Glutamatergic neuron (in vitro differentiated cells): ENCODE measurements around the gene GABRB1. TPM values are rescaled to one million over a fixed set of nuclear protein-coding genes. Genes with fewer than 3 reads are reported as not detected.

Experiments used
- DNase-seq: peaks from one replicate; pipeline ENCODE4 v3.0.0; 2022
- H3K27ac Mint-ChIP-seq: one replicate; pipeline ENCODE4 v1.8.0; 2020; ENCODE audit warnings: mild to moderate bottlenecking, mixed read lengths, inconsistent platforms; ENCODE audit not compliant: unreplicated experiment
- H3K27me3 Mint-ChIP-seq: one replicate; pipeline ENCODE4 v1.8.0; 2020; ENCODE audit warnings: mild to moderate bottlenecking, moderate library complexity, mixed read lengths, inconsistent platforms; ENCODE audit not compliant: unreplicated experiment
- H3K36me3 Mint-ChIP-seq: one replicate; pipeline ENCODE4 v1.8.0; 2020; ENCODE audit warnings: mild to moderate bottlenecking, mixed read lengths, inconsistent platforms; ENCODE audit not compliant: unreplicated experiment
- H3K4me1 Mint-ChIP-seq: one replicate; pipeline ENCODE4 v1.8.0; 2020; ENCODE audit warnings: mild to moderate bottlenecking, low read depth, mixed read lengths, inconsistent platforms; ENCODE audit not compliant: unreplicated experiment
- H3K4me3 Mint-ChIP-seq: one replicate; pipeline ENCODE4 v1.8.0; 2020; ENCODE audit warnings: mild to moderate bottlenecking, mixed read lengths, inconsistent platforms; ENCODE audit not compliant: unreplicated experiment
- H3K9me3 Mint-ChIP-seq: one replicate; pipeline ENCODE4 v1.8.0; 2020; ENCODE audit warnings: mild to moderate bottlenecking, moderate library complexity, mixed read lengths, inconsistent platforms; ENCODE audit not compliant: unreplicated experiment
- CTCF ChIP-seq: fragments of 200-600 bp; sonication (generic); IDR thresholded peaks from one replicate; pipeline ENCODE4 v1.5.0; 2021; ENCODE audit not compliant: partially characterized antibody, unreplicated experiment
- total RNA-seq: library from RNA; stranded (reverse); fragmentation: NEBNext Ultra II Directional; extraction: Animal tissue kit (Norgen Biotek cat#: 25700); gene quantifications from one replicate; pipeline ENCODE4 v1.2.1, GENCODE V29; 2021; ENCODE audit not compliant: unreplicated experiment

GABRB1 gene
- total RNA-seq, 1 donor from 2014 or later: 4.9 TPM

GRCh38 chr4:47194036-47194737 lies 162.8 kb downstream of the GABRB1 start:
- no peaks in the 10 kb centered on the region for H3K4me1 Mint-ChIP-seq
- no peak for TF ChIP-seq CTCF
- no peak overlapping the region for H3K27ac Mint-ChIP-seq
- no peaks in the 10 kb centered on the region for H3K9me3 Mint-ChIP-seq
- H3K4me3 Mint-ChIP-seq: no peak overlapping the region
- H3K27me3 Mint-ChIP-seq: no peaks in the 10 kb centered on the region
- no peaks in the 10 kb centered on the region for H3K36me3 Mint-ChIP-seq
- no peak for DNase-seq

- TF ChIP-seq CTCF: no peak
- H3K27me3 Mint-ChIP-seq: no peaks in the 10 kb centered on the region
- no peaks in the 10 kb centered on the region for H3K4me1 Mint-ChIP-seq
- no peak overlapping the region for H3K27ac Mint-ChIP-seq
- H3K9me3 Mint-ChIP-seq: no peaks in the 10 kb centered on the region
- no peak overlapping the region for H3K4me3 Mint-ChIP-seq
- no peaks in the 10 kb centered on the region for H3K36me3 Mint-ChIP-seq
- no peak for DNase-seq
These were observed 164.3 kb downstream of the GABRB1 start for GRCh38 chr4:47195706-47196105.

- H3K36me3 Mint-ChIP-seq: no peaks in the 10 kb centered on the region
- no peak overlapping the region for H3K27ac Mint-ChIP-seq
- peaks cover 3% of the 10 kb centered on the region for H3K4me1 Mint-ChIP-seq
- H3K9me3 Mint-ChIP-seq: peaks cover 3% of the 10 kb centered on the region
- DNase-seq: no peak
- TF ChIP-seq CTCF: no peak
- H3K4me3 Mint-ChIP-seq: no peak overlapping the region
- H3K27me3 Mint-ChIP-seq: no peaks in the 10 kb centered on the region
These were observed 167.4 kb downstream of the GABRB1 start for GRCh38 chr4:47198791-47199190.

GRCh38 chr4:47203593-47203992 lies 172.2 kb downstream of the GABRB1 start:
- Mint-ChIP-seq H3K27ac (no peak overlapping the region), H3K36me3 (no peaks in the 10 kb centered on the region), H3K4me1 (peaks cover 5% of the 10 kb centered on the region), H3K4me3 (no peak overlapping the region), H3K27me3 (no peaks in the 10 kb centered on the region), H3K9me3 (peaks cover 3% of the 10 kb centered on the region)
- no peak for TF ChIP-seq CTCF
- DNase-seq: no peak

GRCh38 chr4:47207555-47207954 lies 176.2 kb downstream of the GABRB1 start:
- Mint-ChIP-seq H3K36me3 (no peaks in the 10 kb centered on the region), H3K27ac (no peak overlapping the region), H3K9me3 (no peaks in the 10 kb centered on the region), H3K4me1 (peaks cover 9% of the 10 kb centered on the region), H3K4me3 (no peak overlapping the region), H3K27me3 (peaks cover 2% of the 10 kb centered on the region)
- TF ChIP-seq CTCF: no peak
- DNase-seq: no peak
